C4-2B (cell line): Measurements from ENCODE around the gene MECP2.

Experiments used
- CTCF ChIP-seq: fragments of 450-650 bp; conservative IDR thresholded peaks from 2 replicates; pipeline ENCODE4 v1.5.1; 2017; ENCODE audit warnings: mild to moderate bottlenecking
- ZFX ChIP-seq: fragments of 450-650 bp; IDR thresholded peaks from 2 replicates; pipeline ENCODE4 v1.6.1; 2017

- TF ChIP-seq CTCF (no peak), ZFX (no peak)
Measured at GRCh38 chrX:154077101-154077500, 20.4 kb downstream of the MECP2 start.
